ENCODE data around the gene BHLHA15. TPM values are rescaled to one million over a fixed set of nuclear protein-coding genes. Genes with fewer than 3 reads are reported as not detected.

BHLHA15 gene
- total RNA-seq, 1 donor from 2014 or later = not detected

DNA sequence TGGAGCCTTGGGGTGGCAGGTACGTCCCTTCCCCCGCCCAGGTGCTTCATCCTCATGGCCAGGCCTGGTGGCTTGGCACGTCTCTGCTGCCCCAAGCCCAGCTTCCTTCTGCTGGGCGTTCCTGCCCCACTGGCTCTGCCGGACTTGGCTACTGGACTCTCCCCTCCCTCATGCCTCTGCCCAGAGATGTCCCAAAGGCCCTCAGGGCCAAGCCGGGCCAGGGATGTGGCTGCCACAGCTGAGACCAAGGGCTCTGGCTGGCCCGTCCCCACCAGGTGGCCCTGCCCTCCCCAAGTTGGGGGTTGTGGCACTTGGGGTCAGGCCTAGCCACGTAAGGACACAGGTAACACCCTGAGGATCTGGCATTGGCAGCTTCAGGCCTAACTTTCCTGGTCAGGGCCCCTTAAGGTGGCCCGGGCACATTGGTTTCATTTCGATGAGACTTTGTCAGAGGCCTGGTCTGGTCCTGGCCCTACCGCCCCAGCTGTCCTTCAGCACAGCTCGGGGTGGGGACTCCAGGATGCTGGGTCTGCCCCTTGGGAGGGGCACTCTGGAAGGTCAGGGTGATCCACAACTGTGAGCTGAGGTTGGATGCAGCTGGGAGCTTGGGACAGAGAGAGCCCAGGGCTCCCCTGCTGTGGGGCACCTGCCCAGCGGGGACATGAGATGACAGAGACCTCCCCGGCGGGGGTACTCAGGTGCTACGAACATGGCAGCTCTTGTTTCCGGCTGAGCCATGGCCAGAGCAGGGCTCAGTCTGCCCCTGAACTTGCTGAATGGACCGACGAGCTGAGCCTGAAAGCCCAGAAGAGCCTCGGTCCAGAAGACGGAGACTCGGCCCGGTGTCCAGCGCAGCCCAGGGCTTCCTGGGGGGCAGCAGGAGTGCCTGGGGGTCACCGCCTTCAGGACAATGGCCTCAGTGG lies 2.9 kb downstream of the BHLHA15 start:
- no peak for TF ChIP-seq CTCF (IDR thresholded peaks at IDR 0.05; ENCODE audit: borderline replicate concordance)
- H3K27me3 ChIP-seq (ENCODE audit: low read depth) = peaks cover 14% of the 10 kb centered on the region
- peaks cover 22% of the 10 kb centered on the region for H3K36me3 ChIP-seq
- H3K9me3 ChIP-seq (replicated peaks) = no peaks in the 10 kb centered on the region
- intact Hi-C loops (cut with micrococcal nuclease) = no loop called here
- no peak overlapping the region for H3K4me3 ChIP-seq
- no peak overlapping the region for H3K27ac ChIP-seq (replicated peaks)
- peak; percentile 12 for DNase-seq
- peaks cover 8% of the 10 kb centered on the region for H3K4me1 ChIP-seq

DNA sequence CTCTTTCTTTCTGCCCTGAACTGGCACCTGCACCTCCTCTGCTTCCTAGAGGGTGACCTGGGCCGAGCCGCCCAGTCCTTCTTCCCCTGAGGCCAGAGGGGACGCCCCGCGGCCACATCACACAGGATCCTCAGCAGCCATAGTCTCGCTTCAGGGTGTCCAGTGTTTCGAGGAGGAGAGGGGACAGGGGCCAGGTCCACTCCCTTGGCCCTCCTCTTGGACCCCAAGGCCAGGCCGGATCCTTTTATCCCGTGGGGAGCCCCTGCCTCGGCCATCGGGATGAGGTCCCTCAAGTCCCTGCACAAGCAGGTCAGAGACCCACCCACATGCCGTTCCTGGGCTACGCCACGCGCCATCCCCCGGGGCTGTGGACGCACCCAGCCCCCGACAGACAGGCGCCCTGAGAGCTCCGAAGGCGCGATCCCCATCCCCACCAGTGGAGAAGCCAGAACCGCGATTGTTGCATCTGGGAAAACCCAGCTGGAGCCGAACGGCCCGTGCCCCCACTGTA lies 3.6 kb downstream of the BHLHA15 start:
- DNase-seq = no peak
- H3K9me3 ChIP-seq (replicated peaks) = no peaks in the 10 kb centered on the region
- no peak overlapping the region for H3K4me3 ChIP-seq
- H3K27ac ChIP-seq (replicated peaks) = no peak overlapping the region
- peaks cover 27% of the 10 kb centered on the region for H3K36me3 ChIP-seq
- peaks cover 14% of the 10 kb centered on the region for H3K27me3 ChIP-seq (ENCODE audit: low read depth)
- intact Hi-C loops (cut with micrococcal nuclease) = no loop called here
- peaks cover 8% of the 10 kb centered on the region for H3K4me1 ChIP-seq
- TF ChIP-seq CTCF (IDR thresholded peaks at IDR 0.05; ENCODE audit: borderline replicate concordance) = no peak

DNA sequence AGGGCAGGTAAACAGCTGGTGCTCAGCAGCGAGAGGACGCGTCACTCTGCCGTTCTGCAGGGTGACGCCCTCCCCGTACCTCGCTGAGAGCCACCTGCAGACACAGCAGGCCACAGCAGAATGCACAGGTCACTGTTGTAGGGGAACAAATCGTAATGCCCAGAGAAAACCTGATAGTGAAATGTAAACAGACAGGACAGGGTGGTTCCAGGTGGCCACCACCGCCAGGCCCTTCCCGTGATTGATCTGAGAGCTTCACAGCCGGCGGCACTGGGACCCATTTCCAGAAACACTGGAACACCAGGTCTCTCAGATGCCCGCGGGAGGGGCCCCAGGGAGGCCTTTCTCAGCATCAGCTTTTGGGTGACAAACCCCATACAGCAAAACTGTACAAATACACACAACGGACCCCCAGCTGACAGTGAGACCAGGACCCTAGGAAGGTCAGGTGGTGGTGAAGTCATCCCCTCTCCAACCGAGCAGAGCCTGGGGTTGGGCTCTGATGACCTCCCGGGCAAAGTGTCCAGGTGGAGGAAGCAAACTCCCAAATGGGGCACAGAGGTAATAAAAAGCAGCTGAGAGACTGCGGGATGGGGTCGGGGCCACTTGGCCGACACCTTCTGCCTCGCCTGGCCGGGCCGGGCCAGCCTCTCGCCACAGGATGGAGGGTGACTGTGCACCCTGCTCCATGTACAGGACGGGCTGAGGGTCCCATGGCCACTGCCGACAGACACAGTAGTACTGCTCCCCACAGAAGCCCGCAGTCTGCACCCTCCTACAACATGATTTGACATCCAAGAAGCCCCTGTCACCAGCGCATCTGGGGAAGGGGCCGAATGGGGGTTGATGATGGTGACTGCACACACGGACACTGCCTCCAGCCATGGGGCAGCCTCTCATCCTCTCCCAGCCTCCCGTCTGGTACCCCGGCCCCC lies 4.6 kb downstream of the BHLHA15 start:
- H3K9me3 ChIP-seq (replicated peaks) = no peaks in the 10 kb centered on the region
- no peak overlapping the region for H3K27ac ChIP-seq (replicated peaks)
- peak; percentile 10 for DNase-seq
- H3K4me3 ChIP-seq = no peak overlapping the region
- peaks cover 11% of the 10 kb centered on the region for H3K27me3 ChIP-seq (ENCODE audit: low read depth)
- intact Hi-C loops (cut with micrococcal nuclease) = no loop called here
- TF ChIP-seq CTCF (IDR thresholded peaks at IDR 0.05; ENCODE audit: borderline replicate concordance) = no peak
- H3K36me3 ChIP-seq = peaks cover 35% of the 10 kb centered on the region
- H3K4me1 ChIP-seq = peaks cover 5% of the 10 kb centered on the region

DNA sequence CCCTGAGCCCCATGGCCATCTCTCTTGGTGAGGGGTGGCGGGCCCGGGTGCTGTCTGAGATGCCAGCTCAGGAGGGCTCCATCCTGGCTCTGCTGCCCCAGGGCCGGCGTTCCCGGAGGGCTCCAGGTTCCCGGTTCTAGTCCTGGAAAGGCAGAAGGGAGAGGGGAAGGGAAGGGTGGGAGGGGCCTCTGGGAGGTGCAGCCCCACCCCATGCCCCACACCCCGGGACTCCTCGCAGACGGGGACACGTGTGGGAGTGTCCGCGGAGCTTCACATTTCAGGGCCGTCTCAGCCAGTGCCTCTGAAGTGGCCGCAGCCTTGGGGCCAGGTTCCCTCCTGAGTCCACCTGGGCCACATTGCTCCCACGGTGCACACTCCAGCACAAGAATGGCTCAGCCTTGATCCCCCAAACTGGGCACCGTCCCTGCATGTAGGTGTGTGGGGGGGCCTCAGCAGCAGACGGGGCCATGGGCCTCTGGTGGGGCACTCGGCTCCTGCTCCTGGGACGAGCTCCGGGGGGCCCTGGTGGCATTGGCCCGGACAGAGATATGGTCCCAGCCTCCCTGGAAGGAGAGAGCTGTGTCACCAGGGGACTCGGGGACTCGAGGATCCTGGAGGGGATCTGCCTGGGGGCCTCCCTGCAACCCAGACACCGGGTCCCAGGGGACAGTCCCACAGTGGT lies 5.8 kb downstream of the BHLHA15 start:
- no peaks in the 10 kb centered on the region for H3K9me3 ChIP-seq (replicated peaks)
- no peak overlapping the region for H3K27ac ChIP-seq (replicated peaks)
- no peak for TF ChIP-seq CTCF (IDR thresholded peaks at IDR 0.05; ENCODE audit: borderline replicate concordance)
- peaks cover 48% of the 10 kb centered on the region for H3K36me3 ChIP-seq
- H3K4me3 ChIP-seq = no peak overlapping the region
- DNase-seq = peak; percentile 10
- peaks cover 2% of the 10 kb centered on the region for H3K27me3 ChIP-seq (ENCODE audit: low read depth)
- intact Hi-C loops (cut with micrococcal nuclease) = no loop called here
- H3K4me1 ChIP-seq = no peaks in the 10 kb centered on the region
